NOMO-1 treated with DMSO at 0.1 percent for 48 hours (cell line): ENCODE data around the gene PCDHA1.
"Not testable (repeated sequence)": the region's sequence is repeated elsewhere in the genome, so short reads cannot be mapped to it uniquely, and the experiment has no call there.

Experiments used
- DNase-seq: peaks from one replicate; lab custom pipeline; 2025; ENCODE audit not compliant: unreplicated experiment; lab: John Stamatoyannopoulos, UW

PCDHA1 gene

GRCh38 chr5:140808241-140808888 is 22.4 kb downstream of the PCDHA1 start:
- DNase-seq, result not testable (repeated sequence)

- DNase-seq, result no peak
Measured at GRCh38 chr5:140808889-140809291, 22.9 kb downstream of the PCDHA1 start.

GRCh38 chr5:140821375-140822280 is 35.7 kb downstream of the PCDHA1 start, which contains the start of gene PCDHA5:
Gene PCDHA5 (plus strand): TSS chr5:140821613.
- no peak for DNase-seq

GRCh38 chr5:140822281-140822629 is 36.3 kb downstream of the PCDHA1 start:
- DNase-seq, result no peak

- not testable (repeated sequence) for DNase-seq
Measured at GRCh38 chr5:140822969-140823368, 37.0 kb downstream of the PCDHA1 start.

- DNase-seq, result no peak
Measured at GRCh38 chr5:140823475-140823874, 37.5 kb downstream of the PCDHA1 start.

- DNase-seq, result no peak
Measured at GRCh38 chr5:140827704-140828361, 41.9 kb downstream of the PCDHA1 start, which contains the start of gene PCDHA6. Gene PCDHA6 (plus strand): TSS chr5:140827960. CDS start chr5:140828092, 132 bp downstream.

- no peak for DNase-seq
Measured at GRCh38 chr5:140828362-140828737, 42.4 kb downstream of the PCDHA1 start.

GRCh38 chr5:140829511-140830501 is 43.9 kb downstream of the PCDHA1 start:
- not testable (repeated sequence) for DNase-seq

- no peak for DNase-seq
Measured at GRCh38 chr5:140833993-140834392, 48.1 kb downstream of the PCDHA1 start, which contains the start of gene PCDHA7. Gene PCDHA7 (plus strand): TSS chr5:140834269. CDS start chr5:140834384, 115 bp downstream.

GRCh38 chr5:140834439-140835008 is 48.6 kb downstream of the PCDHA1 start:
- DNase-seq, result not testable (repeated sequence)

GRCh38 chr5:140835622-140836510 is 49.9 kb downstream of the PCDHA1 start:
- no peak for DNase-seq

GRCh38 chr5:140840978-140841962 is 55.3 kb downstream of the PCDHA1 start, which contains the start of gene PCDHA8:
Gene PCDHA8 (plus strand): TSS chr5:140841187. CDS start chr5:140841322, 135 bp downstream.
- no peak for DNase-seq

GRCh38 chr5:140842798-140843733 is 57.1 kb downstream of the PCDHA1 start:
- DNase-seq, result no peak

GRCh38 chr5:140848139-140849102 is 62.5 kb downstream of the PCDHA1 start, which contains the start of gene PCDHA9:
Gene PCDHA9 (plus strand): TSS chr5:140848382. CDS start chr5:140848496, 114 bp downstream.
- DNase-seq, result not testable (repeated sequence)
